ENCODE data around the gene CCDC85C. TPM values are rescaled to one million over a fixed set of nuclear protein-coding genes. Genes with fewer than 3 reads are reported as not detected.

Gene CCDC85C
- total and polyA plus RNA-seq, 4 donors: 4.0 to 23.9 (median 9.6) TPM

DNA sequence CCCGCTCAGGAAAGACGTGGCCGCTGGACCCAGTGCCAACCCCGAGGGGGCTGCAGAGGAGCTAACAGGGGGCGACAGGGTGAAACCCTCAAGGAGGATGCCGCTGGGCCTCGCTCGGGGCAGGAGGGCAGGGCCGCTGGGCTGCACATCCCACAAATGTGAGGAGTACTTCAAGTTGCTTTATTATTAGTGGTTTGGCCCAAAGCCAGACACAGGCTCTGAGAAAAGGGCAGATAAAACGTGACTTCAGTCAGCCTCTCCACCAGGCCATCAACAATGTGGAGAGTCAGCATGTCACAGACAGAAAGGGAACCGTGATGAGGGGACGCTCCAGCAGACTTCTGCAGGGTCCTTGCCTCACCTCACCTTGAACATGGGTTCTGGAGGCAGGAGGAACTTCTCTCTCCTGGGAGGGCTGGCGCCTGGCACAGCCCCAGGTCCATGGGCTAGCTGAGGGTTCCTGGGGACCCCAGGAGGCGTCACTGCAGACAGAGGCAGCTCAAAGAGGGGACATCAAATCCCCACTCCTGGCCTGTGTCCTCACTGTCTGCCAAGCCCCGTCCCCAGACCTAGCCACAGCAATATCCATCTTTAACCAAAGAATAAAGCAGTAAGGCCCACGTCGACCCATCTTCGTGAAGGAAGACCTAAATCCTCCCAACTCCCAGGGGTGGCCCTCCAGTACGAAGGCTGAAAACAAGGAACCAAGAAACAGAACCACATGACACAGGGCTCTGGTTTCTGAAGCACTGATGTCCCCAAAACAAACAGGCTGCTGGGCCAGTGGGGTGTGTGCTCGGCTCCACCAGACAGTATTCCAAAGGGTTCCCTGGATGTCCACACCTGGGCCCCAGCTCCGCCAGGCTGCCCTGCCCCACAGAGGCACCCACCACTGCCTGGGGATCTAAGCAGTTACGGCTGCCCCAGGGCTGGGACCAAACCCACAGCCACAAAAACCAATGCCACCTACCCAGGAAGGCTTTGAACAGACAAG is 35.1 kb downstream of the CCDC85C start:
- WGBS: 70% methylated on average over 22 of the region's 22 CpGs

More for the DNA sequence above, 35.1 kb downstream of the CCDC85C start:
- Histone ChIP-seq H3K4me1 (ENCODE audit: control insufficient read depth in 4 of 4, insufficient read depth in 4 of 4, low read length in 3 of 4) (peaks cover 55 to 96% (median 86%) of the 10 kb centered on the region in 4 donors), H3K9me3 (ENCODE audit: control insufficient read depth in 4 of 4, low read length in 3 of 4) (no peaks in the 10 kb centered on the region), H3K36me3 (ENCODE audit: control insufficient read depth in 4 of 4, insufficient read depth in 3 of 4, low read depth in 1 of 4, low read length in 3 of 4) (no peaks in the 10 kb centered on the region), H3K27ac (ENCODE audit: low read depth in 1 of 2, low read length in 2 of 2) (peak overlapping the region; percentile 40 to 95), H3K9ac (ENCODE audit: low read depth in 1 of 2, low read length in 2 of 2) (no peak overlapping the region), H3K4me3 (ENCODE audit: low read depth in 1 of 3, low read length in 3 of 3) (no peak overlapping the region), H3K27me3 (ENCODE audit: control insufficient read depth in 4 of 4, insufficient read depth in 4 of 4, low read length in 3 of 4) (no peaks in the 10 kb centered on the region)
- TF ChIP-seq, protein P1, sequence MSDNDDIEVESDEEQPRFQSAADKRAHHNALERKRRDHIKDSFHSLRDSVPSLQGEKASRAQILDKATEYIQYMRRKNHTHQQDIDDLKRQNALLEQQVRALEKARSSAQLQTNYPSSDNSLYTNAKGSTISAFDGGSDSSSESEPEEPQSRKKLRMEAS (IDR thresholded peaks at IDR 0.05): no peak
- no peak for TF ChIP-seq YY1 (IDR thresholded peaks at IDR 0.05)
- TF ChIP-seq, protein P2, sequence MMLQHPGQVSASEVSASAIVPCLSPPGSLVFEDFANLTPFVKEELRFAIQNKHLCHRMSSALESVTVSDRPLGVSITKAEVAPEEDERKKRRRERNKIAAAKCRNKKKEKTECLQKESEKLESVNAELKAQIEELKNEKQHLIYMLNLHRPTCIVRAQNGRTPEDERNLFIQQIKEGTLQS (IDR thresholded peaks at IDR 0.05): no peak
- no peak for TF ChIP-seq FOXA1 (IDR thresholded peaks at IDR 0.05)
- no peak for TF ChIP-seq RXRA (IDR thresholded peaks at IDR 0.05)
- no peak for TF ChIP-seq TAF1 (conservative IDR thresholded peaks at IDR 0.05)
- TF ChIP-seq JUND (IDR thresholded peaks at IDR 0.05): no peak
- TF ChIP-seq HNF4G (IDR thresholded peaks at IDR 0.05): no peak
- TF ChIP-seq, protein P3, sequence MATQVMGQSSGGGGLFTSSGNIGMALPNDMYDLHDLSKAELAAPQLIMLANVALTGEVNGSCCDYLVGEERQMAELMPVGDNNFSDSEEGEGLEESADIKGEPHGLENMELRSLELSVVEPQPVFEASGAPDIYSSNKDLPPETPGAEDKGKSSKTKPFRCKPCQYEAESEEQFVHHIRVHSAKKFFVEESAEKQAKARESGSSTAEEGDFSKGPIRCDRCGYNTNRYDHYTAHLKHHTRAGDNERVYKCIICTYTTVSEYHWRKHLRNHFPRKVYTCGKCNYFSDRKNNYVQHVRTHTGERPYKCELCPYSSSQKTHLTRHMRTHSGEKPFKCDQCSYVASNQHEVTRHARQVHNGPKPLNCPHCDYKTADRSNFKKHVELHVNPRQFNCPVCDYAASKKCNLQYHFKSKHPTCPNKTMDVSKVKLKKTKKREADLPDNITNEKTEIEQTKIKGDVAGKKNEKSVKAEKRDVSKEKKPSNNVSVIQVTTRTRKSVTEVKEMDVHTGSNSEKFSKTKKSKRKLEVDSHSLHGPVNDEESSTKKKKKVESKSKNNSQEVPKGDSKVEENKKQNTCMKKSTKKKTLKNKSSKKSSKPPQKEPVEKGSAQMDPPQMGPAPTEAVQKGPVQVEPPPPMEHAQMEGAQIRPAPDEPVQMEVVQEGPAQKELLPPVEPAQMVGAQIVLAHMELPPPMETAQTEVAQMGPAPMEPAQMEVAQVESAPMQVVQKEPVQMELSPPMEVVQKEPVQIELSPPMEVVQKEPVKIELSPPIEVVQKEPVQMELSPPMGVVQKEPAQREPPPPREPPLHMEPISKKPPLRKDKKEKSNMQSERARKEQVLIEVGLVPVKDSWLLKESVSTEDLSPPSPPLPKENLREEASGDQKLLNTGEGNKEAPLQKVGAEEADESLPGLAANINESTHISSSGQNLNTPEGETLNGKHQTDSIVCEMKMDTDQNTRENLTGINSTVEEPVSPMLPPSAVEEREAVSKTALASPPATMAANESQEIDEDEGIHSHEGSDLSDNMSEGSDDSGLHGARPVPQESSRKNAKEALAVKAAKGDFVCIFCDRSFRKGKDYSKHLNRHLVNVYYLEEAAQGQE (IDR thresholded peaks at IDR 0.05): no peak
- TF ChIP-seq, protein P4, sequence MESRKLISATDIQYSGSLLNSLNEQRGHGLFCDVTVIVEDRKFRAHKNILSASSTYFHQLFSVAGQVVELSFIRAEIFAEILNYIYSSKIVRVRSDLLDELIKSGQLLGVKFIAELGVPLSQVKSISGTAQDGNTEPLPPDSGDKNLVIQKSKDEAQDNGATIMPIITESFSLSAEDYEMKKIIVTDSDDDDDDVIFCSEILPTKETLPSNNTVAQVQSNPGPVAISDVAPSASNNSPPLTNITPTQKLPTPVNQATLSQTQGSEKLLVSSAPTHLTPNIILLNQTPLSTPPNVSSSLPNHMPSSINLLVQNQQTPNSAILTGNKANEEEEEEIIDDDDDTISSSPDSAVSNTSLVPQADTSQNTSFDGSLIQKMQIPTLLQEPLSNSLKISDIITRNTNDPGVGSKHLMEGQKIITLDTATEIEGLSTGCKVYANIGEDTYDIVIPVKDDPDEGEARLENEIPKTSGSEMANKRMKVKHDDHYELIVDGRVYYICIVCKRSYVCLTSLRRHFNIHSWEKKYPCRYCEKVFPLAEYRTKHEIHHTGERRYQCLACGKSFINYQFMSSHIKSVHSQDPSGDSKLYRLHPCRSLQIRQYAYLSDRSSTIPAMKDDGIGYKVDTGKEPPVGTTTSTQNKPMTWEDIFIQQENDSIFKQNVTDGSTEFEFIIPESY (IDR thresholded peaks at IDR 0.05): no peak
- no peak for TF ChIP-seq FOXA2 (IDR thresholded peaks at IDR 0.05)
- TF ChIP-seq, protein P5, sequence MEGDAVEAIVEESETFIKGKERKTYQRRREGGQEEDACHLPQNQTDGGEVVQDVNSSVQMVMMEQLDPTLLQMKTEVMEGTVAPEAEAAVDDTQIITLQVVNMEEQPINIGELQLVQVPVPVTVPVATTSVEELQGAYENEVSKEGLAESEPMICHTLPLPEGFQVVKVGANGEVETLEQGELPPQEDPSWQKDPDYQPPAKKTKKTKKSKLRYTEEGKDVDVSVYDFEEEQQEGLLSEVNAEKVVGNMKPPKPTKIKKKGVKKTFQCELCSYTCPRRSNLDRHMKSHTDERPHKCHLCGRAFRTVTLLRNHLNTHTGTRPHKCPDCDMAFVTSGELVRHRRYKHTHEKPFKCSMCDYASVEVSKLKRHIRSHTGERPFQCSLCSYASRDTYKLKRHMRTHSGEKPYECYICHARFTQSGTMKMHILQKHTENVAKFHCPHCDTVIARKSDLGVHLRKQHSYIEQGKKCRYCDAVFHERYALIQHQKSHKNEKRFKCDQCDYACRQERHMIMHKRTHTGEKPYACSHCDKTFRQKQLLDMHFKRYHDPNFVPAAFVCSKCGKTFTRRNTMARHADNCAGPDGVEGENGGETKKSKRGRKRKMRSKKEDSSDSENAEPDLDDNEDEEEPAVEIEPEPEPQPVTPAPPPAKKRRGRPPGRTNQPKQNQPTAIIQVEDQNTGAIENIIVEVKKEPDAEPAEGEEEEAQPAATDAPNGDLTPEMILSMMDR (IDR thresholded peaks at IDR 0.05; ENCODE audit: low read depth, low read length, missing input control): no peak
- TF ChIP-seq SP1 (IDR thresholded peaks at IDR 0.05): no peak
- TF ChIP-seq RAD21 (IDR thresholded peaks at IDR 0.05): no peak
- TF ChIP-seq EGR1 (IDR thresholded peaks at IDR 0.05; ENCODE audit: low read depth in 2 of 2): no peak
- TF ChIP-seq HNF4A (conservative IDR thresholded peaks at IDR 0.05): no peak
- TF ChIP-seq GABPA (IDR thresholded peaks at IDR 0.05 in 1 of 2, conservative IDR thresholded peaks at IDR 0.05 in 1 of 2): no peak
- TF ChIP-seq NR2F2 (IDR thresholded peaks at IDR 0.05): no peak
- DNase-seq (ENCODE audit: low spot score): no peak

Data from liver (tissue), 9 donors.